ENCODE measurements around the gene NDUFA8.

NDUFA8 gene

GRCh38 chr9:122125509-122126330 is 33.9 kb downstream of the NDUFA8 start:
- no peak for TF ChIP-seq NFIC (IDR thresholded peaks at IDR 0.05)
- TF ChIP-seq RAD21 (IDR thresholded peaks at IDR 0.05; ENCODE audit: low read depth), result no peak
- no peak for TF ChIP-seq EGR1 (IDR thresholded peaks at IDR 0.05)

- TF ChIP-seq TCF12 (IDR thresholded peaks at IDR 0.05; ENCODE audit: low read depth) (no peak), MAX (IDR thresholded peaks at IDR 0.05) (peak; percentile 19; the same call in 1 of the 2 replicates), NFIC (IDR thresholded peaks at IDR 0.05) (peak; percentile 32; the same call in 1 of the 2 replicates), RAD21 (IDR thresholded peaks at IDR 0.05; ENCODE audit: low read depth) (peak; percentile 99)
These were observed 34.4 kb downstream of the NDUFA8 start for GRCh38 chr9:122125158-122125508.

GRCh38 chr9:122124528-122124927 is 35.1 kb downstream of the NDUFA8 start:
- TF ChIP-seq ZBTB7A (IDR thresholded peaks at IDR 0.05; ENCODE audit: low read depth) (no peak), MAX (IDR thresholded peaks at IDR 0.05) (no peak), CEBPB (IDR thresholded peaks at IDR 0.05) (no peak), TEAD4 (IDR thresholded peaks at IDR 0.05) (no peak), USF1 (IDR thresholded peaks at IDR 0.05) (no peak), REST (IDR thresholded peaks at IDR 0.05; ENCODE audit: low read depth) (no peak), CREB1 (IDR thresholded peaks at IDR 0.05; ENCODE audit: low read depth) (no peak), YY1 (IDR thresholded peaks at IDR 0.05; ENCODE audit: low read depth) (no peak), FOXM1 (IDR thresholded peaks at IDR 0.05; ENCODE audit: borderline replicate concordance, low read depth) (no peak), RAD21 (IDR thresholded peaks at IDR 0.05; ENCODE audit: low read depth) (no peak), EGR1 (IDR thresholded peaks at IDR 0.05) (no peak), TCF12 (IDR thresholded peaks at IDR 0.05; ENCODE audit: low read depth) (no peak)

- no peak for TF ChIP-seq CREB1 (IDR thresholded peaks at IDR 0.05; ENCODE audit: low read depth)
- no peak for TF ChIP-seq TAF1 (IDR thresholded peaks at IDR 0.05; ENCODE audit: low read depth)
- TF ChIP-seq TCF12 (IDR thresholded peaks at IDR 0.05; ENCODE audit: low read depth), result no peak
- TF ChIP-seq TEAD4 (IDR thresholded peaks at IDR 0.05), result no peak
- TF ChIP-seq ZBTB7A (IDR thresholded peaks at IDR 0.05; ENCODE audit: low read depth), result no peak
- no peak for TF ChIP-seq FOXM1 (IDR thresholded peaks at IDR 0.05; ENCODE audit: borderline replicate concordance, low read depth)
- TF ChIP-seq EP300 (IDR thresholded peaks at IDR 0.05; ENCODE audit: borderline replicate concordance), result no peak
- no peak for TF ChIP-seq REST (IDR thresholded peaks at IDR 0.05; ENCODE audit: low read depth)
- no peak for TF ChIP-seq NFIC (IDR thresholded peaks at IDR 0.05)
- TF ChIP-seq RAD21 (IDR thresholded peaks at IDR 0.05; ENCODE audit: low read depth), result no peak
- TF ChIP-seq EGR1 (IDR thresholded peaks at IDR 0.05), result no peak
- no peak for TF ChIP-seq CEBPB (IDR thresholded peaks at IDR 0.05)
- TF ChIP-seq USF1 (IDR thresholded peaks at IDR 0.05), result no peak
- no peak for TF ChIP-seq MAX (IDR thresholded peaks at IDR 0.05)
- TF ChIP-seq YY1 (IDR thresholded peaks at IDR 0.05; ENCODE audit: low read depth), result no peak
These were observed 35.5 kb downstream of the NDUFA8 start for GRCh38 chr9:122124048-122124447.

- no peak for TF ChIP-seq TAF1 (IDR thresholded peaks at IDR 0.05; ENCODE audit: low read depth)
- TF ChIP-seq RAD21 (IDR thresholded peaks at IDR 0.05; ENCODE audit: low read depth), result peak; percentile 97
These were observed 36.5 kb downstream of the NDUFA8 start for GRCh38 chr9:122122903-122123632.

- no peak for TF ChIP-seq MAX (IDR thresholded peaks at IDR 0.05)
- no peak for TF ChIP-seq EP300 (IDR thresholded peaks at IDR 0.05; ENCODE audit: borderline replicate concordance)
- TF ChIP-seq RAD21 (IDR thresholded peaks at IDR 0.05; ENCODE audit: low read depth), result no peak
- no peak for TF ChIP-seq USF1 (IDR thresholded peaks at IDR 0.05)
- TF ChIP-seq CREB1 (IDR thresholded peaks at IDR 0.05; ENCODE audit: low read depth), result no peak
- no peak for TF ChIP-seq EGR1 (IDR thresholded peaks at IDR 0.05)
- TF ChIP-seq REST (IDR thresholded peaks at IDR 0.05; ENCODE audit: low read depth), result no peak
- TF ChIP-seq NFIC (IDR thresholded peaks at IDR 0.05), result no peak
- no peak for TF ChIP-seq YY1 (IDR thresholded peaks at IDR 0.05; ENCODE audit: low read depth)
- TF ChIP-seq TAF1 (IDR thresholded peaks at IDR 0.05; ENCODE audit: low read depth), result no peak
- no peak for TF ChIP-seq CEBPB (IDR thresholded peaks at IDR 0.05)
- TF ChIP-seq TCF12 (IDR thresholded peaks at IDR 0.05; ENCODE audit: low read depth), result no peak
- no peak for TF ChIP-seq FOXM1 (IDR thresholded peaks at IDR 0.05; ENCODE audit: borderline replicate concordance, low read depth)
- no peak for TF ChIP-seq TEAD4 (IDR thresholded peaks at IDR 0.05)
- no peak for TF ChIP-seq ZBTB7A (IDR thresholded peaks at IDR 0.05; ENCODE audit: low read depth)
These were observed 37.1 kb downstream of the NDUFA8 start for GRCh38 chr9:122122468-122122867.

Measured in Ishikawa (cell line).